ENCODE measurements around the gene BCL11B.

BCL11B gene

DNA sequence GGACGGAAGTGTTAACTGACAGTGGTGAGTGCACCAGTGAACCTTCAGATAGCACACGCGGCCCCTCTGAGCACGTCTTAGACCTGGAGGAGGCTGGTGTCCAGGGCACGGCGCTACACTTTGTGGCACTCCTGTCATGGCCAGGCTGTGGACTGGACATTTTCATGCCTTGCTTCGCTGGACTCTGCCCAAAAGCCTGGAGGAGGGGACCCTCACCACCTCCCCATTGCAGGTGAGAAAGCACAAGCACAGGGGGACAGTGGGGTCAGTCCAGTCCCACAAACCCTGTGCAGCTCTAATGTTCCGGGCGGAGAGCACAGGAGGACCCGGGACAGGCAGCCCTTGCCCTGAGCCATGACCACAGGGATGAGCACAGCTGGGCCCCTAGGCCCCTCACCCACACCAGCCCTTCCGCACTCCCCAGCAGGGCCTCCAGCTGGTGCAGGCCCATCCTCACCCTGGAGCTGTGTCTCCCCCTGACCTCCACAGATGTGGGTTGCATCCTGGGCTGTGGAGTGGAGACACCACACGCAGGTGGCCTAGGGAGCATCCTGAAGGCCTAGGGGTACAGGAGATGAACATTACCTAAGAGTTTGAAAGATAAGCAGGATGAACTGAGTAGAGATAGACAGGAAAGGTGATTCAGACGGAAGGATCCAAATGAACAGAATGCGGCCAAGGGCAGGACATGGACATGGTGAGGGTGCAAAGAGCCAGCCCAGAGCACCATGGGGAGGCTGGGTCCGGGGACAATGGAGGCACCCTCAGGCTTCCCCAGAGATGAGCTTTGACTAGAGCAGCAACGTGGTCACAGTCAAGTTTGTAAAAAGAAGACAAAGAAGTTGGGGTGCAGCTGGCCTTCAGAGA lies 132.8 kb downstream of the BCL11B start:
- Mint-ChIP-seq H3K4me1 (no peaks in the 10 kb centered on the region), H3K27me3 (no peaks in the 10 kb centered on the region), H3K36me3 (no peaks in the 10 kb centered on the region), H3K4me3 (no peak overlapping the region), H3K27ac (no peak overlapping the region), H3K9me3 (peaks cover 10% of the 10 kb centered on the region)
- no peak for ATAC-seq

- Mint-ChIP-seq H3K9me3 (peaks cover 10% of the 10 kb centered on the region), H3K4me3 (no peak overlapping the region), H3K27me3 (no peaks in the 10 kb centered on the region), H3K27ac (no peak overlapping the region), H3K4me1 (no peaks in the 10 kb centered on the region), H3K36me3 (no peaks in the 10 kb centered on the region)
- no peak for ATAC-seq
Observed at GRCh38 chr14:99137913-99138571, 134.0 kb downstream of the BCL11B start.

DNA sequence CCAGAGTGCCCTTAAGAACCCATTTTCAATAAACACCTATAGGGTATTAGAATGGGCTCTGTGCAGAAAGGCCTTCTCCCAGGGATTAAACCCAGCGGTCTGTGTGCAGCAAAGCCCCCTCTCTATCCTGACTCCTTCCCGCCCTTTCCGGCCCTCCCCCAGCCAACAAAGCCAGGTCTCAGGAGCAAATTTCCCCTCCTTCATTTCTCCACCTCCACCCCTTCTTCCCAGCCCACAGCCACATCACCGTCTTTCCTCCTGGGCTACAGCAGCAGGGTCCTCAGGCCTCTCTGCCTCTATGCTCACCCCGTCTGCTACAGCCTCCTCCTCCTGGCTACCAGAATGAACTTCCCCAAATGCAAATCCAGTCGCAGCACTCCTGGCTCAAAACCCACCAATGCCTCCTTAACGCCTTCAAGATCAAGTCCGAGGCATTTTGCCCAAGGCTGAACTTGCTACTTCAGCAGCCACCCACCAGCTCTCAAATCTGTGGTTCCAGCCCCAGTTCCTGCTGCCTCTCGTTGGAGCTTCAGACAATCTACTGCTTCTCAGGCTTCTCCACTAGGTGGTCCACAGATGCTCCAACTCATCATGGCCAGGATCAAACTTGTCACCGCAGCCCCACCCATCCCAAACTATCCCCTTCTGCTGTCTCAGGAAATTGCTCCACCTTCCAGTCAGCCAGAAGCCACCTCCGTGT lies 134.8 kb downstream of the BCL11B start:
- Mint-ChIP-seq H3K4me1 (no peaks in the 10 kb centered on the region), H3K36me3 (no peaks in the 10 kb centered on the region), H3K4me3 (no peak overlapping the region), H3K27me3 (no peaks in the 10 kb centered on the region), H3K9me3 (peaks cover 10% of the 10 kb centered on the region), H3K27ac (no peak overlapping the region)
- ATAC-seq: no peak

GRCh38 chr14:99136401-99136800 lies 135.6 kb downstream of the BCL11B start:
- H3K4me3 Mint-ChIP-seq: no peak overlapping the region
- no peaks in the 10 kb centered on the region for H3K36me3 Mint-ChIP-seq
- H3K4me1 Mint-ChIP-seq: no peaks in the 10 kb centered on the region
- H3K27me3 Mint-ChIP-seq: no peaks in the 10 kb centered on the region
- H3K27ac Mint-ChIP-seq: no peak overlapping the region
- H3K9me3 Mint-ChIP-seq: peaks cover 10% of the 10 kb centered on the region
- ATAC-seq: no peak

DNA sequence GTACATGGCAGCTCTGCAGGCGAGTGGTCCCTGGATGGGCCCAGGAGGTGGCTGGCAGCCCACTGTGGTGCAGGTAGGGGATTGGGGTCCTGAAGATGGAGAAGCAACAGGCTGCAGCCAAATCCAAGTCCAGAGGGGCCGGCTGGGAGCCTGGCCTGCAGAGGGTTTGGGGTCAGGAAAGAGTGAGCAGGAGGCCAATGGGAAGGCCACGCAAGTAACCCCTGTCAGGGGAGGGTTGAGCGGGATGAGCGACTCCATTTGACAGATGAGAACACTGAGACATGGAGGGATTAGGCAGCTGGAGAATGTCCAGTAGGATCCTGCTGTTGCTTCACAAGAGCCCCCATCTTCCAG lies 136.0 kb downstream of the BCL11B start:
- Mint-ChIP-seq H3K27ac (no peak overlapping the region), H3K4me1 (no peaks in the 10 kb centered on the region), H3K27me3 (no peaks in the 10 kb centered on the region), H3K4me3 (no peak overlapping the region), H3K36me3 (no peaks in the 10 kb centered on the region), H3K9me3 (peaks cover 8% of the 10 kb centered on the region)
- no peak for ATAC-seq

DNA sequence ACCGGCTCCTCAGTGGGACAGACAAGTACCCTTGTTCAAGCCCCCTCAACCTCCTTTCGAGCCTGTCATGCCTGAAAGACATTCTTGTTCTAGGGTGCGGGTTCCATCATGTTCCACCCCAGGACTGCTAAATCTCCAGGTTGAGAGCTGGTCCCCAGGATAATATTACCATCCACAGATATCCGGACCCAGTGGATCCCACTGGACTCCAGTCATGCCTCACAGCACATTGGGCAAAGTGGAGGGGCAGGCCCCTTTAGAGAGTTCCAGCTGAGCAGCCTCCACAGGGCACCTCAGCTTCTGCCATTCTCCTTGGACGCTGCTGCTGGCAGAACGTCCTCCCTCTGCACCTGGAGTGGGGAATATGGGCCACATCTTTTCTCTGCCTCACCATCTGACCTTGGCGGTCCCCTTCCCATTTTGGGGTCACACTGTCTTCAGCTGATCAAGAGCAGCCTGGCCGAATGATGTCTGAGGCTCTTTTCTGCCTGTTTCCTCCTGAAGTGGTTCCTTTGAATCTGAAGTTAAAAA lies 137.4 kb downstream of the BCL11B start:
- peaks cover 6% of the 10 kb centered on the region for H3K9me3 Mint-ChIP-seq
- no peak overlapping the region for H3K4me3 Mint-ChIP-seq
- ATAC-seq: no peak
- H3K36me3 Mint-ChIP-seq: no peaks in the 10 kb centered on the region
- no peaks in the 10 kb centered on the region for H3K27me3 Mint-ChIP-seq
- H3K27ac Mint-ChIP-seq: no peak overlapping the region
- H3K4me1 Mint-ChIP-seq: no peaks in the 10 kb centered on the region

DNA sequence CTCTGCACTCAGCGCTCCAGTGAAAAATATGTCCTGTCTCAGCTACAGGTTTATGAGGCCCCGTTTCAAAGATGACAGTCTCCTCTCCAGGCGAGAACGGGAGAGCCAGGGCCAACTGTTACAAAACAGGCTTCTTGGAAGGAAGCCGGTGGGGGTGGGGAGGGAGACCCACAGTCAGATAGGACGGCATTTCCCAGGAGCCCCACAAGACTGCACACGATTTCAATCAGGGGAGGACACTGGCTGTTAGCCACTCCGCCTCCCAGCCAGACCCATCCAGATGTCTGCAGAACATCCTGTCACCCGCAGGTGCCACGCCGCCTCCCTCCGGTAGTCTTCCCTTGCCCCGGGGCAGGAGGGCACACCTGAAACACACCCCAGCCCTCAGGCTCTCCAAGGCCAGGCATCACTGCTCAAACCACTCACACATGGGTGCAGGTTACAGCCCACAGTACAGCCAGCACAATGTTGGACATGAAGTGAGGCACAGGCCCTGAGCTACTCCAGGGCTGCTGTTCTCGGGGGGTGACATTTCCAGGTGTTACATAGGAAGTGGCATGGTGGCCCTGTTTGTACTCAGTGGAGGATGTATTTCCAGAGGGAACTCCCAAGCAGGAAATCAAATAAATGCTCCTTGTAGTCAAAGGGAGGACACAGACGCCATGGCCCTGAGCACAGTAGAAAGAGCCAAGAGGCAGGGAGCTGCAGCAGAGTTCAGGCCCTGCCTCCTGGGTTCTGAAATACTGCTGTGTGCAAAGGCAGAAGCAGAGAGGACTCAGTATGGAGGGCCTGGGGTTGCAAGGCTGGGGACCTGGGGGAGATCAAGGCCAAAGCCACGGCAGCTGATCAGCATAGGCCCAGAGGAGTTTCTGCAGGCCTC lies 138.1 kb downstream of the BCL11B start:
- ATAC-seq: no peak
- H3K27ac Mint-ChIP-seq: no peak overlapping the region

GRCh38 chr14:99132821-99133635 lies 139.0 kb downstream of the BCL11B start:
- no peak for ATAC-seq
- Mint-ChIP-seq H3K4me1 (no peaks in the 10 kb centered on the region), H3K4me3 (no peak overlapping the region), H3K27me3 (no peaks in the 10 kb centered on the region), H3K27ac (no peak overlapping the region), H3K36me3 (no peaks in the 10 kb centered on the region), H3K9me3 (peaks cover 7% of the 10 kb centered on the region)

More for the DNA sequence above, 138.1 kb downstream of the BCL11B start:
- H3K36me3 Mint-ChIP-seq: no peaks in the 10 kb centered on the region
- no peaks in the 10 kb centered on the region for H3K4me1 Mint-ChIP-seq
- H3K9me3 Mint-ChIP-seq: peaks cover 3% of the 10 kb centered on the region
- H3K27me3 Mint-ChIP-seq: no peaks in the 10 kb centered on the region
- H3K4me3 Mint-ChIP-seq: no peak overlapping the region

DNA sequence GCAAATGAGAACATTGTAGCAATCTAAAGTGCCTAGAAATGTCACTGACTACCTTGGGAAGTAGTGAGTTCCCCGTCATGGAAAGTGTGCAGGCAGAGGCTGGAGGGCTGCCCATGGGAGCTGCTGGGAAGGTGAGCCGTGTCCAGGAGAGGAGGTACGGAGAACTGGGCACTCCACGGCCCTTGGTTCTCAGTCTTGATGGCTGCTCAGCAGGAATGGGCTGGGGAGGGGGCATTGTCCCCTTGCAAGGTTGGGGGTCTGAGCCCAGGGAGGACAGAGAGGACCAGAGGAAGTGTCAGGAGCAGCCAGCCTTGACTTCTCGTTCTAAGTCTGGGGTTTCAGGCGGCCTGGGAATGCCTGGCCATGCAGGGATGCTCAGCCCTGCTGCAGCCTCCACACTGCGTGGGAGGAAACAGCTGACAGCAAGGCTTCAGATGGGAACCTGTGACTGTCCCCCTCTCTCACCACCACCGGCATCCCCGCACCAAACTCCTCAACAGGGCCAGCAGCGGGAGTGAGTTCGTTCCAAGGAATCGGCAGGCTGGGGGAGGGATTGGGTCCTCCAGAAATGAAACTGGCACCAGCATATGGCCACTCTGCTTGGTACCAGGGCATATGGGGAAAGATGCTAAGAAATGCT lies 140.2 kb downstream of the BCL11B start:
- Mint-ChIP-seq H3K4me3 (no peak overlapping the region), H3K9me3 (peaks cover 5% of the 10 kb centered on the region), H3K27ac (no peak overlapping the region), H3K36me3 (no peaks in the 10 kb centered on the region), H3K27me3 (no peaks in the 10 kb centered on the region), H3K4me1 (no peaks in the 10 kb centered on the region)
- no peak for ATAC-seq

GRCh38 chr14:99129998-99130397 lies 142.0 kb downstream of the BCL11B start:
- H3K4me1 Mint-ChIP-seq: no peaks in the 10 kb centered on the region

DNA sequence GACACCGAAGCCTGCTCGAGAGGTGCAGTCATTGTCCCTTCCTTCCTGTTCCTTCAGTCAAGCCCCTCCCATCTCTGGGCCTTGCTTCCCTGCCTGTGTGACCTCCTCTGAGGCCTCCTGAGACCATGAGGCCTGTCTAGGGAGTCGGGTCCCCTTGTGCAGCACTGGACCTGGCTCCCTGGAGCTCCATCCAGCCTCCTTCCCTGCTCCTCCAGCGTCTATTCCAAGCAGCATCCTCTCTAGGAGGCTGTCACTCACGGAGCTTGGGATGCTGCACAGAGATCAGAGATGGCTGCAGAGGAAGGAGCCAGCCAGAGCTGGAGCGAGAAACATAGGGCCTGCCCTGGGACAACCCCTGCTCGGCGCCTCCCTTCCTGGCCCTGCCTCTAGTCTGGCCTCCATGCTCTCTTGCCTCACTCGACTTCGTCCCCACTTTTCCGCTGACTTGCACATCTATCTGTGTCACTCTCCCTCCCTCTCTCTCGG lies 142.7 kb downstream of the BCL11B start:
- ATAC-seq: no peak
- no peaks in the 10 kb centered on the region for H3K27me3 Mint-ChIP-seq
- H3K27ac Mint-ChIP-seq: no peak overlapping the region
- peaks cover 8% of the 10 kb centered on the region for H3K9me3 Mint-ChIP-seq
- no peaks in the 10 kb centered on the region for H3K36me3 Mint-ChIP-seq
- no peaks in the 10 kb centered on the region for H3K4me1 Mint-ChIP-seq
- H3K4me3 Mint-ChIP-seq: no peak overlapping the region

More at GRCh38 chr14:99129998-99130397, 142.0 kb downstream of the BCL11B start:
- Mint-ChIP-seq H3K36me3 (no peaks in the 10 kb centered on the region), H3K27ac (no peak overlapping the region), H3K4me3 (no peak overlapping the region), H3K27me3 (no peaks in the 10 kb centered on the region), H3K9me3 (peaks cover 8% of the 10 kb centered on the region)
- no peak for ATAC-seq

DNA sequence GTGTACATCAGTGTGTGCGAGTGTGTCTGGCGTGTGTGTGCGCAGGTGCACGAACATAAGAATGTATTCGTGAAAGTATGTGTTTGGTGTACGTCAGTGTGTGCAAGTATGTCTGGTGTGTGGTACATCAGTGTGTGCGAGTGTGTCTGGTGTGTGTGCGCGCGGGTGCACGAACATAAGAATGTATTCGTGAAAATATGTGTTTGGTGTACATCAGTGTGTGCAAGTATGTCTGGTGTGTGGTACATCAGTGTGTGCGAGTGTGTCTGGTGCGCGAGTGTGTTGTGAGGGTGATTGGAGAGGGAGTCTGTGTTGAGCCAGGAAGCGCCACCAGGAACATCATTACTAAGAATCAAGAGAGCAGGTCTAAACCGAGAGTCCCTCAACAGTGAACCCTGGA lies 143.8 kb downstream of the BCL11B start:
- H3K4me1 Mint-ChIP-seq: no peaks in the 10 kb centered on the region
- ATAC-seq: no peak
- H3K27me3 Mint-ChIP-seq: no peaks in the 10 kb centered on the region
- no peak overlapping the region for H3K27ac Mint-ChIP-seq
- no peak overlapping the region for H3K4me3 Mint-ChIP-seq
- H3K36me3 Mint-ChIP-seq: no peaks in the 10 kb centered on the region
- H3K9me3 Mint-ChIP-seq: peaks cover 9% of the 10 kb centered on the region

DNA sequence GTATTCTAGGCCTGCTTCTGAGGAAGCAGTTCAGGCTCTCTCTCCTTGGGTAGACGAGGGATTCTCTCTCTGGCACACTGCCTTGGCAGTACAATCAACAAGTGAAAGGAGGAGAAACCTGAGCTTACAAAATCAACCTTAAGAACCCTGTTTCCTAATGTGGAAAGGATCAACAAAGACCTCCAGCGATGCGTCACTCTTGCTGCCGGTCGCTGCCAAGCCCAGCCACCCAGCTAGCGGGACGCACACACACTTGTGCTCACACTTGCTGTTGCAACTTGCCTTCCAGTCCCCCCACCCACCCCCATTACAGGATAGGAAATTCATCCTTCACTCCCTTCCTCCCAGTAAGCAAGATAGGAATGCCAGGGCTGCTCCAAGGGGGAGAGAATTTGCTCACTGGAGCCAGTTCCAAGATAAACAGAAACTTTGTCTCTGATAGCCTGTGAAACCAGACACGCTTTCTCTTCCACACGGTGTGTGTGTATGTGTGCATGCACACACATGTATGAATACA lies 144.3 kb downstream of the BCL11B start:
- no peak overlapping the region for H3K4me3 Mint-ChIP-seq
- no peak for ATAC-seq
- H3K4me1 Mint-ChIP-seq: no peaks in the 10 kb centered on the region
- H3K36me3 Mint-ChIP-seq: no peaks in the 10 kb centered on the region
- peaks cover 11% of the 10 kb centered on the region for H3K9me3 Mint-ChIP-seq
- no peak overlapping the region for H3K27ac Mint-ChIP-seq
- no peaks in the 10 kb centered on the region for H3K27me3 Mint-ChIP-seq

Data from stimulated activated memory B cell treated with anti-CD40 and anti-IgM and Interleukin-4, amounts not matched to agents 10 μg/mL and 1 μg/mL and 100 μg/mL, for 72 hours (primary cell).